NCI-H146 treated with DMSO at 0.1 percent for 48 hours (cell line): ENCODE measurements around the gene COX15.
"Not testable (repeated sequence)": the region's sequence is repeated elsewhere in the genome, so short reads cannot be mapped to it uniquely, and the experiment has no call there.

Source experiments
- DNase-seq: peaks from one replicate; lab custom pipeline; 2025; ENCODE audit not compliant: unreplicated experiment; lab: John Stamatoyannopoulos, UW

Gene COX15

GRCh38 chr10:99742254-99742653 is 10.3 kb upstream of the COX15 start:
- DNase-seq, result no peak

- no peak for DNase-seq
Measured at GRCh38 chr10:99740933-99741559, 9.1 kb upstream of the COX15 start.

GRCh38 chr10:99740260-99740659 is 8.3 kb upstream of the COX15 start:
- no peak for DNase-seq

- not testable (repeated sequence) for DNase-seq
Measured at GRCh38 chr10:99734111-99734510, 2.2 kb upstream of the COX15 start.

- no peak for DNase-seq
Measured at GRCh38 chr10:99733366-99733765, 1.4 kb upstream of the COX15 start.

- DNase-seq, result no peak
Measured at GRCh38 chr10:99731306-99732032, 458 bp downstream of the COX15 start.

GRCh38 chr10:99730026-99730425 is 1.9 kb downstream of the COX15 start:
- DNase-seq, result no peak

GRCh38 chr10:99720387-99720786 is 11.5 kb downstream of the COX15 start:
- no peak for DNase-seq

GRCh38 chr10:99714446-99714845 is 17.5 kb downstream of the COX15 start:
- no peak for DNase-seq

GRCh38 chr10:99711129-99711719 is 20.7 kb downstream of the COX15 start:
- DNase-seq, result peak; percentile 11

- no peak for DNase-seq
Measured at GRCh38 chr10:99709480-99710229, 22.3 kb downstream of the COX15 start.

- DNase-seq, result no peak
Measured at GRCh38 chr10:99708428-99709012, 23.4 kb downstream of the COX15 start.

- DNase-seq, result no peak
Measured at GRCh38 chr10:99700649-99701048, 31.3 kb downstream of the COX15 start.

GRCh38 chr10:99698504-99699080 is 33.3 kb downstream of the COX15 start:
- no peak for DNase-seq

- no peak for DNase-seq
Measured at GRCh38 chr10:99695761-99696160, 36.2 kb downstream of the COX15 start.

GRCh38 chr10:99693933-99694583 is 37.9 kb downstream of the COX15 start:
- no peak for DNase-seq

- DNase-seq, result no peak
Measured at GRCh38 chr10:99689461-99689860, 42.5 kb downstream of the COX15 start.

- no peak for DNase-seq
Measured at GRCh38 chr10:99685597-99685967, 46.3 kb downstream of the COX15 start.

- no peak for DNase-seq
Measured at GRCh38 chr10:99682752-99683151, 49.2 kb downstream of the COX15 start.
